Liver (tissue), 3 donors: ENCODE measurements around the gene IFT25.
"Not testable (repeated sequence)": the region's sequence is repeated elsewhere in the genome, so short reads cannot be mapped to it uniquely, and the experiment has no call there.

ENCODE experiments used
- CTCF ChIP-seq: fragments of 150-350 bp; IDR thresholded peaks from 2 replicates; pipeline ENCODE4 v1.5.1; 2017; ENCODE audit warnings: improper control_type of control experiment, low read depth, low read length; ENCODE audit not compliant: missing input control
- EGR1 ChIP-seq, 2 donors: IDR thresholded peaks; 2 replicates each; pipeline ENCODE4 v1.6.1; 2016 to 2018; ENCODE audit warnings: antibody characterized with exemption in 2 of 2, low read depth in 2 of 2
- GABPA ChIP-seq, 2 donors: IDR thresholded peaks in 1 of 2; conservative IDR thresholded peaks in 1 of 2; 2 replicates each; pipeline ENCODE4 v1.6.1; 2016; ENCODE audit warnings: antibody characterized with exemption in 2 of 2, mild to moderate bottlenecking in 1 of 2, moderate library complexity in 1 of 2
- HNF4G ChIP-seq: IDR thresholded peaks from 2 replicates; pipeline ENCODE4 v1.6.1; 2016; ENCODE audit warnings: antibody characterized with exemption
- JUND ChIP-seq, 2 donors: IDR thresholded peaks; 2 replicates each; pipeline ENCODE4 v1.6.1; 2016; ENCODE audit warnings: antibody characterized with exemption in 2 of 2
- MAX ChIP-seq: IDR thresholded peaks from 2 replicates; pipeline ENCODE4 v1.6.1; 2016; ENCODE audit warnings: antibody characterized with exemption
- REST ChIP-seq: IDR thresholded peaks from 2 replicates; pipeline ENCODE4 v1.6.1; 2016; ENCODE audit warnings: antibody characterized with exemption, mild to moderate bottlenecking
- YY1 ChIP-seq: IDR thresholded peaks from 2 replicates; pipeline ENCODE4 v1.6.1; 2016; ENCODE audit warnings: antibody characterized with exemption, mild to moderate bottlenecking
- donor health status: healthy.
- donor health status: healthy.

GRCh38 chr1:53994516-53994915 is 49.0 kb upstream of the IFT25 start:
- not testable (repeated sequence) for TF ChIP-seq CTCF; HNF4G; GABPA (IDR thresholded peaks at IDR 0.05 in 1 of 2, conservative IDR thresholded peaks at IDR 0.05 in 1 of 2); REST; JUND (IDR thresholded peaks at IDR 0.05); MAX; EGR1 (IDR thresholded peaks at IDR 0.05; ENCODE audit: low read depth in 2 of 2); YY1
